Aorta (tissue), 5 donors: Measurements from ENCODE around the gene TBC1D8. TPM values are rescaled to one million over a fixed set of nuclear protein-coding genes. Genes with fewer than 3 reads are reported as not detected.
"Not testable (repeated sequence)": the region's sequence is repeated elsewhere in the genome, so short reads cannot be mapped to it uniquely, and the experiment has no call there.

ENCODE experiments used
- ATAC-seq: fragments of 200-7000 bp; cut with Tn5 transposase; one replicate; pipeline ENCODE4 v1.9.1; 2022; ENCODE audit warnings: moderate library complexity; ENCODE audit not compliant: low FRiP score
- DNase-seq, 2 donors: peaks; one replicate each; pipeline ENCODE4 v3.0.0-alpha.2; 2020
- H3K27ac ChIP-seq, 2 donors: one replicate each; pipeline ENCODE4 v1.5.1; 2013; ENCODE audit warnings: low read length in 2 of 2, mild to moderate bottlenecking in 2 of 2, moderate library complexity in 2 of 2, control low read depth in 1 of 2, inconsistent platforms in 1 of 2, low read depth in 1 of 2
- H3K27me3 ChIP-seq, 2 donors: one replicate each; pipeline ENCODE4 v1.6.1; 2013; ENCODE audit warnings: control low read depth in 1 of 2, low read length in 1 of 2, mild to moderate bottlenecking in 1 of 2, moderate library complexity in 1 of 2; ENCODE audit not compliant: insufficient read depth in 2 of 2, control insufficient read depth in 1 of 2
- H3K36me3 ChIP-seq, 2 donors: one replicate each; pipeline ENCODE4 v1.6.1; 2013; ENCODE audit warnings: control low read depth in 1 of 2, low read length in 1 of 2, mild to moderate bottlenecking in 1 of 2; ENCODE audit not compliant: insufficient read depth in 2 of 2, control insufficient read depth in 1 of 2
- H3K4me1 ChIP-seq, 2 donors: one replicate each; pipeline ENCODE4 v1.6.1; 2013; ENCODE audit warnings: low read length in 2 of 2, control low read depth in 1 of 2, mild to moderate bottlenecking in 1 of 2, moderate library complexity in 1 of 2; ENCODE audit not compliant: insufficient read depth in 2 of 2, control insufficient read depth in 1 of 2
- H3K4me3 ChIP-seq, 2 donors: one replicate each; pipeline ENCODE4 v1.5.1; 2013; ENCODE audit warnings: low read length in 2 of 2, control low read depth in 1 of 2, mild to moderate bottlenecking in 1 of 2
- H3K9me3 ChIP-seq: one replicate; pipeline ENCODE4 v1.6.1; 2013; ENCODE audit warnings: mild to moderate bottlenecking, low read length; ENCODE audit not compliant: control insufficient read depth
- WGBS, 2 donors: extraction: QIAGEN DNeasy Blood & Tissue Kit; methylation state at CpG; one replicate each; pipeline ENCODE4 v1.1.7; 2013; 5-methylcytosine and 5-hydroxymethylcytosine counted together
- intact Hi-C, 2 donors: fragments of 100-400 bp; cut with DNase I; formaldehyde crosslinking; loops; one replicate each; pipeline versions ENCODE4 v1.14.2 to v1.15.0; 2022
- polyA plus RNA-seq, 2 donors: library from polyadenylated mRNA; stranded (reverse); fragments of 200-250 nt; gene quantifications; one replicate each; pipeline ENCODE4 v1.2.3, GENCODE V29; 2013
- total RNA-seq, 2 donors: library from RNA; stranded (reverse); fragmentation: NEBNext Ultra II Directional; extraction: Animal tissue kit (Norgen Biotek cat#: 25700); gene quantifications; one replicate each; pipeline ENCODE4 v1.2.1, GENCODE V29; 2021
- donor health status: healthy with polysubstance abuse.
- donor health status: Bipolar disorder and iron deficiency.
- donor health status: DM: no; HTN: no; CAD: no.
- donor health status: DM: no; HTN: no; CAD: no.
- donor health status: DM: yes; HTN: yes; CAD: no.

TBC1D8 gene
- total and polyA plus RNA-seq, 4 donors, result 7.8 to 28.8 (median 23.4) TPM

GRCh38 chr2:101063352-101064124 is 87.6 kb downstream of the TBC1D8 start:
- no peaks in the 10 kb centered on the region for H3K9me3 ChIP-seq
- H3K36me3 ChIP-seq, result no peaks in the 10 kb centered on the region
- ATAC-seq (no peak), DNase-seq (no peak)
- intact Hi-C loops, result no loop called here
- H3K4me3 ChIP-seq, result no peak overlapping the region
- 37 to 45% methylated on average over 3 of the region's 3 CpGs for WGBS, 2 donors
- H3K27ac ChIP-seq, result no peak overlapping the region
- H3K4me1 ChIP-seq, result no peaks in the 10 kb centered on the region
- no peaks in the 10 kb centered on the region for H3K27me3 ChIP-seq

- WGBS, 2 donors, result 89 to 91% methylated on average over 3 of the region's 3 CpGs
- intact Hi-C loops, result no loop called here
These were observed 92.8 kb downstream of the TBC1D8 start for GRCh38 chr2:101058386-101058785.

GRCh38 chr2:101057051-101057933 is 93.9 kb downstream of the TBC1D8 start:
- Histone ChIP-seq H3K27me3 (no peaks in the 10 kb centered on the region), H3K36me3 (peaks cover 0 to 4% of the 10 kb centered on the region in 2 donors), H3K4me3 (no peak overlapping the region), H3K4me1 (no peaks in the 10 kb centered on the region), H3K9me3 (no peaks in the 10 kb centered on the region), H3K27ac (no peak overlapping the region)
- intact Hi-C loops, result no loop called here
- DNase-seq, result no peak
- WGBS, 2 donors, result 90 to 93% methylated on average over 5 of the region's 5 CpGs
- ATAC-seq, result no peak

More at GRCh38 chr2:101058386-101058785, 92.8 kb downstream of the TBC1D8 start:
- Histone ChIP-seq H3K9me3 (no peaks in the 10 kb centered on the region), H3K27ac (no peak overlapping the region), H3K27me3 (no peaks in the 10 kb centered on the region), H3K4me3 (no peak overlapping the region), H3K4me1 (no peaks in the 10 kb centered on the region), H3K36me3 (peaks cover 0 to 4% of the 10 kb centered on the region in 2 donors)
- DNase-seq (no peak), ATAC-seq (no peak)

GRCh38 chr2:101053117-101053516 is 98.1 kb downstream of the TBC1D8 start:
- intact Hi-C loops, result no loop called here
- Histone ChIP-seq H3K36me3 (peaks cover 0 to 4% of the 10 kb centered on the region in 2 donors), H3K9me3 (no peaks in the 10 kb centered on the region), H3K27me3 (no peaks in the 10 kb centered on the region), H3K27ac (no peak overlapping the region), H3K4me1 (no peaks in the 10 kb centered on the region), H3K4me3 (no peak overlapping the region)
- ATAC-seq, result no peak
- WGBS, 2 donors, result 91 to 93% methylated on average over 3 of the region's 3 CpGs
- no peak for DNase-seq

- H3K27me3 ChIP-seq, result no peaks in the 10 kb centered on the region
- DNase-seq (no peak), ATAC-seq (no peak)
- no peaks in the 10 kb centered on the region for H3K4me1 ChIP-seq
- H3K27ac ChIP-seq, result no peak overlapping the region
- H3K9me3 ChIP-seq, result no peaks in the 10 kb centered on the region
- 92 to 95% methylated on average over 5 of the region's 5 CpGs for WGBS, 2 donors
- peaks cover 0 to 2% of the 10 kb centered on the region in 2 donors for H3K36me3 ChIP-seq
- no peak overlapping the region for H3K4me3 ChIP-seq
- intact Hi-C loops, result no loop called here
These were observed 99.0 kb downstream of the TBC1D8 start for GRCh38 chr2:101052147-101052546.

GRCh38 chr2:101050886-101051285 is 100.3 kb downstream of the TBC1D8 start:
- H3K4me1 ChIP-seq, H3K36me3 ChIP-seq, DNase-seq, H3K27me3 ChIP-seq, H3K4me3 ChIP-seq, intact Hi-C loops, ATAC-seq, H3K9me3 ChIP-seq, H3K27ac ChIP-seq: not testable (repeated sequence)
- 98% methylated on average over 6 of the region's 6 CpGs for WGBS, 2 donors

GRCh38 chr2:101048756-101049155 is 102.4 kb downstream of the TBC1D8 start:
- H3K4me1 ChIP-seq, result no peaks in the 10 kb centered on the region
- WGBS, 2 donors, result 65 to 80% methylated on average over 3 of the region's 3 CpGs
- intact Hi-C loops, result no loop called here
- H3K27ac ChIP-seq, result no peak overlapping the region
- no peak for DNase-seq
- H3K4me3 ChIP-seq, result no peak overlapping the region
- no peaks in the 10 kb centered on the region for H3K36me3 ChIP-seq
- no peaks in the 10 kb centered on the region for H3K9me3 ChIP-seq
- no peak for ATAC-seq
- H3K27me3 ChIP-seq, result no peaks in the 10 kb centered on the region

GRCh38 chr2:101047774-101048173 is 103.4 kb downstream of the TBC1D8 start:
- Histone ChIP-seq H3K4me3 (no peak overlapping the region), H3K36me3 (no peaks in the 10 kb centered on the region), H3K27ac (no peak overlapping the region), H3K4me1 (no peaks in the 10 kb centered on the region), H3K9me3 (no peaks in the 10 kb centered on the region), H3K27me3 (no peaks in the 10 kb centered on the region)
- DNase-seq (no peak), ATAC-seq (no peak)
- intact Hi-C loops, result no loop called here
- WGBS, 2 donors, result 87 to 88% methylated on average over 5 to 6 of the region's 6 CpGs
